Fibroblast of pulmonary artery (primary cell): ENCODE measurements around the gene ROBO1.

Source experiments
- DNase-seq: peaks from one replicate; pipeline ENCODE4 v3.0.0-alpha.2; 2010; ENCODE audit warnings: low read depth
- H3K4me3 ChIP-seq: replicated peaks from 2 replicates; pipeline ENCODE4 v1.5.1; 2011; ENCODE audit warnings: low read depth, mild to moderate bottlenecking, control low read depth, low read length, moderate library complexity
- CTCF ChIP-seq: IDR thresholded peaks from 2 replicates; pipeline ENCODE4 v1.5.1; 2011; ENCODE audit warnings: mild to moderate bottlenecking, control low read depth, low read length, inconsistent platforms; ENCODE audit errors: missing control alignments

The ROBO1 gene

GRCh38 chr3:79773291-79773690, 5.5 kb upstream of the ROBO1 start:
- DNase-seq: no peak
- no peak overlapping the region for H3K4me3 ChIP-seq
- no peak for TF ChIP-seq CTCF

- no peak for TF ChIP-seq CTCF
- no peak overlapping the region for H3K4me3 ChIP-seq
- DNase-seq: no peak
Measured at GRCh38 chr3:79769229-79769628, 1.4 kb upstream of the ROBO1 start.

- DNase-seq: peak; percentile 4
- peak overlapping the region; percentile 36 for H3K4me3 ChIP-seq
- no peak for TF ChIP-seq CTCF
Measured at GRCh38 chr3:79767194-79767904, 449 bp downstream of the ROBO1 start.

- no peak for TF ChIP-seq CTCF
- no peak for DNase-seq
- peak overlapping the region; percentile 36 for H3K4me3 ChIP-seq
Measured at GRCh38 chr3:79766496-79767193, 1.2 kb downstream of the ROBO1 start.

GRCh38 chr3:79765911-79766310, 1.9 kb downstream of the ROBO1 start:
- H3K4me3 ChIP-seq: no peak overlapping the region
- no peak for TF ChIP-seq CTCF
- DNase-seq: no peak

- no peak for DNase-seq
Measured at GRCh38 chr3:79761441-79761840, 6.4 kb downstream of the ROBO1 start.

More at GRCh38 chr3:79761441-79761840, 6.4 kb downstream of the ROBO1 start:
- TF ChIP-seq CTCF: no peak
- no peak overlapping the region for H3K4me3 ChIP-seq
